HG03139 (cell line): ENCODE data around the gene RAB27A.
"Not testable (repeated sequence)": the region's sequence is repeated elsewhere in the genome, so short reads cannot be mapped to it uniquely, and the experiment has no call there.

ENCODE experiments used
- ATAC-seq: cut with Tn5 transposase; IDR thresholded peaks from one replicate; pipeline ENCODE4 v1.9.1; 2021; ENCODE audit not compliant: unreplicated experiment

RAB27A gene

DNA sequence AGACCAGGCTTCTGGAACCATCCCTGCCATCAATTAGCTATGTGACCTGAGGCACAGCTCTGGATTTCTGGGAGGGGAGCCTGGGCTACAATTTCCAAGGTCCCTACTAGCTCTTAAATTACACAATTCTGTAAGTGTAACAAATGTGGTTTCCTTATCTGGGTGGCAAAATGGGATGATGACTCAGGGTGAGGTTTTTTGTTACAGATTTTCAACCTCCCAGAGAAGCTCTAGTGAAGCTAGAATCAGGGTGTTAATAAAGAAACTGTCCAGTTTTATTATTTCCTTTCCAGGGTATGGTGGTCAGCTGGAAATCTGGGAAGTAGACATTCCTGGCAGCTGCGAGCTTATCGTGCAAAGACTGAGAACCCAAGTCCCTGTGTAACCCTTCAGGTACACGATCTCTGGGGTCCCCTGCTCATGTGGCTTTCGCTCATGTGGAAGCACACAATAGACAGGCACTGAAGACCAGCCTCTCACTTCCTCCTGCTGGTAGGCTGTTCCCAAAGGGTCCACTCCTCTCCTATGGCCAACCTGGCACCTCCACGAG is 7.3 kb downstream of the RAB27A start:
- ATAC-seq: no peak

DNA sequence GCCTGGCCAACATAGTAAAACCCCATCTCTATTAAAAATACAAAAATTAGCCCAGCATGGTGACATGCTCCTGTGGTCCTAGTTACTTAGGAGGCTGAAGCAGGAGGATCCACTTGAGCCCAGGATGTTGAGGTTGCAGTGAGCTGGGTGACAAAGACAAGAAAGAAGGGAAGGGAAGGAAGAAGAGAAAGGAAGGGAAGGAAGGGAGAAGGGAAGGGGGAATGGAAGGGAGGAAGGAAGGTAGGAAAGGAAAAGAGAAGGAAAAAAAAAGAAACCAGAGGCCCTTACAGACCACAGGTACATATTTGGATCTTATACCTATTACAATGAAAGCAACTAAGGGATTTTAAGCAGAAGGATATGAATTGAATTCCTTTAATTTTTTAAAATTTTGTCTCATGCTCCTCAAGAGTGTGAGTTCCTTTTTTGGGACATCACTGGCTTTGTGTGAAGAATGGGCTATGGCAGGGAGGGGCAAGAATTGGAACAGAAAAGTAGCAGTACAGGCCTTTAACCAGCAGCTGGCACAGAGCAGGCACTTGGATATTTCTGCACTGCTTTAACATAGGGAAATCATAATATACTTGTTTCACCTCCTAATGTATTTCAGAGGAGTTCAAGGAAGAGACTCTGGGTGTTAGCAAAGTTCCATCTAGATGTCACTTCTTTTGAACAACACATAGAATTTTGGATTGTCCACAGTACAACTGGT is 7.9 kb downstream of the RAB27A start:
- ATAC-seq: no peak

DNA sequence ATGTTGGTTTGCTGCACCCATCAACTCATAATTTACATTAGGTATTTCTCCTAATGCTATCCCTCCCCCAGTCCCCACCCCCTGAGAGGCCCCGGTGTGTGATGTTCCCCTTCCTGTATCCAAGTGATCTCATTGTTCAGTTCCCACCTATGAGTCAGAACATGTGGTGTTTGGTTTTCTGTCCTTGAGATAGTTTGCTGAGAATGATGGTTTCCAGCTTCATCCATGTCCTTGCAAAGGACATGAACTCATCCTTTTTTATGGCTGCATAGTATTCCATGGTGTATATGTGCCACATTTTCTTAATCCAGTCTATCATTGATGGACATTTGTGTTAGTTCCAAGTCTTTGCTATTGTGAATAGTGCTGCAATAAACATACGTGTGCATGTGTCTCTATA is 9.0 kb downstream of the RAB27A start:
- ATAC-seq: not testable (repeated sequence)

DNA sequence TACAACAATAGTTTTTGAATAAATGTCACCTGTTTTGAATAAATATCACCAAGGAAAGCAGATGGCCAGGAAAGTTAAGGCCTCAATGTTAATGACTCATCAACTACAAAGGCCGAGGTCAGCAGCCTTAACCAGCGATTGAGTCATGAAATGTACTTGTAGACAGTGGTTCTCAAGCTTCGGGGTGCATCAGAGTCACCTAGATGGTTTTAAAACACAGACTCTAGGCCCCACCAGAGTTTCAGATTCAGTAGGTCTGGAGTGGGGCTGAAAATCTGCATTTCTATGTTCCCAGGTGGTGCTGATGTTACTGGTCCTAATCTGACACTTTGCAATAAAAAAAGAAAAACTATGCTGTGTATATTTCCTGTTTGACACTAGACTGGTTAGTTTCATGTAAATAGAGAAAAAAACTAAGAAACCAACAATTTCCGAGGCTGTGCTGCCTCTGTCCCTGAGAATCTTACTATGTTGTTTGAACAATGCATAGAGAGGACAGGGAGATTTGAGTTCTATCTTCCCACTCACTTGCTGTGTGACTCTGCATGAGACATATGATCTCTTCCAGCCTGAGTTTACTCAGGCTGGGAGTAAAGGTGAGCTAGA is 9.8 kb downstream of the RAB27A start:
- ATAC-seq: peak; percentile 73

DNA sequence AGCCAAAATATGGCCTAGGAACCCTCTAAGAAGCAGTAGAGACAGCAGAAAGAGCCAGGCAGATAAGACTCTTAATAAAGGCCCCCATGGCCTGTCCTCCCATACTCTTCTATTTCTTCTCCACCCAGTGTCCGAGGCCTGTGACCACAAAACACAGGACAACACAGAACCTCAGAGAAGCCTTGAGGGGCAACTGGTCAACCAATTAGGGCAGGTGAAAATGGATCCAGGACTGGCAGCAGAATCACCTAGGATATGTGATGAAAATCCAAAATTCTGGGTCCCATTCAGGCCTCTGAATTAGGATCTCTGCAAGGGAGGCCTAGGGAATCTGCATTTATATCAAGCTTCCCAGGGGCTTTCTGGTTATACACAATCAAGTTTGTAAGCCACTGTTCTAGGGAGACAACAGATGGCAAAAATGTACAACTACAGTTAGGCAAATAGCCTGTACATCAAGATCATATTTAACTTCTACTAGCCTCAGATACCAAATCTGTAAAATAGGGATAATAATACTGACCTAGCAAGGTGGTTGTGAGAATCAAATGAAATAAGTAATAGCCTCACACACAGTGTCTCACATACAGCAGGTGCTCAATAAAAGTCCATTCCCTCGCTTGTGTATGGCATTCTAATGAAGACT is 10.4 kb downstream of the RAB27A start:
- ATAC-seq: no peak

DNA sequence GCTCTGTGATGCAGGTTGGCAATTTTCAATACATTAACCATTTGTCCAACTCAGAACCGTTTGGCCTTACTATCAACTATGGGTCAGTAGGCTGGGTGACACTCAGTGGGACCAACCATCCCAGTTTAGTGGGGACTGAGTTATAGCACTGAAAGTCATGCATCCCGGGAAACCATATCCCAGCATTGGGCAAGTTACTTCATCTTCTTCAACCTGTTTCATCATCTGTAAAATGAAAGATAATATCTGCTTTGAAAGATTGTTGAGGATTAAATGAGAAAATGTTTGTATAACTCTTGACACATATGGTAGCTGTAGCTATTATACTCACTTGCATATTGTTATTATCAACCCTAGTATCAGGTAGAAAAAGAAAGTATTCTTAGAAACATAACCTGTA is 11.9 kb downstream of the RAB27A start:
- no peak for ATAC-seq

DNA sequence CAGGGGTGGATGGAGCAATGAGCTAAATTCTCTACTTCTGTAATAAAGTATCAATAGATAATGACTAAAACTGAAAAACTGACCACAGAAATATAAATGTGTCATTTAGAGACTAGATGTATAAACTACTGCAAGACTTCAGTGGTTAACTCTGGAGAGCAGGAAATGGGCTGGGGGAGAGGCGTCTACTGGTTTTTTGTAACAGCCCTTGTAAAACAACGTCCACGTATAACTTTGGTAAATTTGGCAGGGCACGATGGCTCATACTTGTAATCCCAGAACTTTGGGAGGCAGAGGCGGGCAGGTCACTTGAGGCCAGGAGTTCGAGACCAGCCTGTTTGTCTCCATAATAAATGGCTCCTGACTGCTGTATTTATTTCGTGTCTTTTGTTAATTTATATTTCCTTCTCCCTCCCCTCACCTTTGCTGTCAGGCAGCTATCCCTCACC is 12.5 kb downstream of the RAB27A start:
- ATAC-seq: peak; percentile 46

DNA sequence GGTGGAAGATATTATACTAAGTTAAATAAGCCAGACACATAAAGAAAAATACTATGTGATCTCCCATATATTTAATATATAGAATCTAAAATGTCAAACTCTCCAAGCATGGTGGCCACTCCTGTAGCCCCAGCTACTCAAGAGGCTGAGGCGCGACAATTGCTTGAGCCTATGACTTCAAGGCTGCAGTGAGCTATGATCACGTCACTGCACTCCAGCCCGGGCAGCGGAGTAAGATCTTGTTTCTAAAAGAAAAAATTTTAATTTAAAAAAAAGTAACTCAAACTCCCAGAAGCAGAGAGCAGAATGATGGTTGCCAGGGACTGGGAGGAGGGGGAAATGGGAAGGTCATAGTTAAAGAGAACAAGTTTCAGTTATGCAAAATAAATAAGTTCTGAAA is 13.3 kb downstream of the RAB27A start:
- ATAC-seq: no peak

DNA sequence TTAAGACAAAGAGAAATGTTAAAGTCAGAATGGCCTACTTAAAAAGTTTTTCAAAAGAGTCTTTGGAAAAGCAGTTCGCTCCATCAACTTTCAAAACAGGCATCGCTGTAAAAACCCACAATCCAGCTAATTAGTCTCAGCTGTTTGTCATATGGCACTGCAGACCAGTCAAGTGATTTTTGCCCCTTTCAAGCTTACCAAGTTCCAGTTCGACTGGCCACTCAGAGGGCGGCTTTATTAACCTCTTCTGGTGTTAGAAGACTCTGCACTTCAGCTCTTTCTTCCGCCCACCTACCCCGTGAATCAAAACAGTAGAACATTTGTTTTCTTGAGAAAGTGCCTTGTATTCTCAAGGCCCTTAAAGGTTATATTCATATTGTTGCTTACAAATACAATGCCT is 19.3 kb downstream of the RAB27A start:
- ATAC-seq: no peak

DNA sequence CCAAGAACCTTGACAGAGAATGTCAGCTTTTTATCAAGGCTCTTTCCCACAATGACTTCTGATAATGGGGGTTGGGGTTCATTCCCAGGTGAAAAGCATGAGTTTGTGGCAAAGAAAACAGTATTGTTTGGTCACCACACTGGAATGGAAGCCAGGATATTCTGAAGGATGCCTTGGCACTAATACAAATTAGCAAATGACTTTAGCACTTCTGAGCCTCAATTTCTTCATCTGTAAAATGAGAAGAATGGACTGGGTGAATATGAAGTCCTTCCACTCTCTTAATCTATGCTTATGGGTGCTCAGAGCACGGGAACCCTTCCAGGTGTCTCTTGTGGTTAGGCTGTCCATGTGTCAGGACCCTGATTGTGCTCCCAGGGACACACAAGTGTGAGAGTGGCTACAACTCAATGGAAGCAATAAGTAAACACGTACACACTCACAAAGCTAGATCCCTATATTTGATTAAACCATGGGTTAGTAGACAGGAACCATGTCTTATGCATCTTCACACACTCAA is 21.4 kb downstream of the RAB27A start:
- ATAC-seq: no peak

DNA sequence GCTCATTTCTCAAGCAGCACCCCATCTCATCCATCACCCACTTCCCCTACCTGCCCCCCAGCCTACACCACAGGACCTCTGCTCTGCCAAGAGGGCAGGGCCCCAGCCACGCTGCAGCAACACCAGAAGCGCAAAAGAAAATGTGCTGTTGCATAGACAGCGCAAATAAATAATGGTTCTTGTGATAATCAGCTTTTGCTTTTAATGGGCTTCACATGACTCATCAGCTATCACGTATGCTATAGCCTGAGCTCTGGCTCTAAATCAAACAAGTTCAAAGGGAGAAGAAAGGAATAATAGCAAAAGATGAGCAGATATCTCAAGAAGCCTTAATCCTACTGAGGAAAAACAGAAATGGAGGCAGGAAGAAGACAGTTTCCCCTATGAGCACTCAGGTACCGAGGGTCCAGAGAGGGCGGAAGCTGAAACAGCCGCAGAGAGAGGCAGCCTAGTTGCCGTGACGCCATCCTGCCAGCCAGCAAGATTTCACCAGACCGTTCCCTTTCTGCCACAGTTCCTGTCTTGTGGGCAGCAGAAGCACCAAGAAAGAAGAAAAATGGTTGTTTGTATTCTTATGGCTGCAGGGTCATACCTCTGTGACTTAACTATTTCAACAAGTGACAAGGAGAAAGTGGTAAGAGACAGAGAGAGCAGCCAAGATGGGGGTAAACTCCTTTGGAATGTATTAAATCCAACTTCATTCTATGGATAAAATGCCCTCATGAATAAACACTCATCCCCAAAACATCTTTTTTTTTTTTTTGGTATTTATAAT is 22.0 kb downstream of the RAB27A start:
- ATAC-seq: peak; percentile 90

DNA sequence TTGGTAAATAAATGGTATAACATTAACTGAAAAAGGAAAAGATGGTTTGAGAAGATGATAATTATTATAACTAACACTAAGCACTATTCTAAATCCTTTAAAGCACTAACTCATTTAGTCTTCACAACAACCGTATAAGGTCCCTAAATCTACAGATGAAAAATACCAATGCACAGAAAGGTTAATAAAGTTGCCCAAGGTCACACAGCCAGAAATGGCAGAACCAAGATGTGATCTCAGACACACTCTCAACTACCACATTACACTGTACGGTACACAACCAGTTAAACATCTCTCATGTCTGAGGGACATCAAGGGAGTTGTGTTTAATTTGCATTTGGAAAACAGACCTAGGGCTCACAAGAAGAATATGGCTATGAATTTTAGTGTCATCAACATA is 23.1 kb downstream of the RAB27A start:
- ATAC-seq: no peak

DNA sequence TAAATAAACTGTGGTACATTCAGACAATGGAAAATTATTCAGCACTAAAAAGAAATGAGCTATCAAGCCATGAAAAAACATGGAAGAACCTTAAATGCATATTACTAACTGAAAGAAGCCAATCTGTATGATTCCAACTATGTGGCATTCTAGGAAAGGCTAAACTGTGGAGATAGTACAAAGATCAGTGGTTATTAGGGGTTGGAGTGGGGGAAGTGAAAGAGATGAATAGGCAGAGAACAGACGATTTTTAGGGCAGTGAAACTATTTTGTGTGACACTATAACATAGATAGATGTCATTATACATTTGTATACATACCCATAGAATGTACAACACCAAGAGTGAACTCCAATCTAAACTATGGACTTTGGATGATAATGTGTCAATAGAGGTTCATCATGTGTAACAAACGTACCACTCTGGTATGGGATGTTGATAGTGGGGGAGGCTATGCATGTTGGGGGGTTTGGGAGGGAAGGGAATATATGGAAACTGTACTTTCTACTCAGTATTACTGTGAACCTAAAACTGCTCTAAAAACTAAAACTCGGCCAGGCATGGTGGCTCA is 29.0 kb downstream of the RAB27A start:
- no peak for ATAC-seq

DNA sequence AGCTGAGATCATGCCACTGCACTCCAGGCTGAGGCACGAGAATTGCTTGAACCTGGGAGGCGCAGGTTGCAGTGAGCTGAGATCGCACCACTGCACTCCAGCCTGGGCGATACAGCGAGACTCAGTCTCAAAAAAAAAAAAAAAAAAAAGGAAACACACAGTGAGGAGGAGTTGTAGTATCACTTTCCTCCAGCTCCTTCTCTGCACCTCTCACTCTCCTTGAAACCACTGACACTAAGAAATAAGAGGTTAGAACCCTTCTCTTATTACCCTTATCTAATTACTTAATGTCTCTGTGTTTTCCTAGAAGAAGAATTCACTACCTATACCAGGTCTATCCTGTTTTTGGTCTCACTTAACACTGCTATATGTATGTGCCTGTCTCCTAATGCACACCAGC is 31.7 kb downstream of the RAB27A start:
- no peak for ATAC-seq

DNA sequence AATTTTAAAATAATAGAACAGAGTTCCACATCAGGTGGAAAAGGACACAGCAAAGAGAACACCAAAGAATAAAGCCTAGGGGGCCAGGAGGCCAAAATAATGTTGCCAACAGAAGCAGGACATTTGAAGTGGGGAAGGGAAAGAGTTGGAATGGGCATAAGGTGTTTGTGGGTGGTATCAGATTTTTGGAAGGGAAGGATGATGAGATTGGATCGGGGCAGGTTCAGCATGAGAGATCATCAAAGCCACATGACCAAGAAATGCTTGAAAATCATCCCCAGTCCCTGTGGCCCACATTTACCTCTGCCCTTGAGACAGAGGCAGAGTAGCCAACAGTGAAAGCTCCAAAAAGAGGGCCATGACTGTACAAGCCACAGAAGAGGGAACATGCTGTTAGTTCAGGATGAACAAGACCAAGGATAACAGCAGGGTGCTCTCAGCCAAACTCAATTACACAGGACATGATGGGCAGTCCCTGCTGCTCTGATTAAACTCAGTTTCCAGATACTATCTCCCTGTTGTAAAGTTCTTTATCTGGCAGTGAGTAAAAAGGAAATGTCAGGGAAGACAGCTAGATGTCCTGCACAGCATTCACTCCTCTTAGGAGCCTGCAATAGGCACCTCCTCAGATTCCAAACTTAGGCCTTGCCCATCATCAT is 32.5 kb downstream of the RAB27A start:
- ATAC-seq: no peak

DNA sequence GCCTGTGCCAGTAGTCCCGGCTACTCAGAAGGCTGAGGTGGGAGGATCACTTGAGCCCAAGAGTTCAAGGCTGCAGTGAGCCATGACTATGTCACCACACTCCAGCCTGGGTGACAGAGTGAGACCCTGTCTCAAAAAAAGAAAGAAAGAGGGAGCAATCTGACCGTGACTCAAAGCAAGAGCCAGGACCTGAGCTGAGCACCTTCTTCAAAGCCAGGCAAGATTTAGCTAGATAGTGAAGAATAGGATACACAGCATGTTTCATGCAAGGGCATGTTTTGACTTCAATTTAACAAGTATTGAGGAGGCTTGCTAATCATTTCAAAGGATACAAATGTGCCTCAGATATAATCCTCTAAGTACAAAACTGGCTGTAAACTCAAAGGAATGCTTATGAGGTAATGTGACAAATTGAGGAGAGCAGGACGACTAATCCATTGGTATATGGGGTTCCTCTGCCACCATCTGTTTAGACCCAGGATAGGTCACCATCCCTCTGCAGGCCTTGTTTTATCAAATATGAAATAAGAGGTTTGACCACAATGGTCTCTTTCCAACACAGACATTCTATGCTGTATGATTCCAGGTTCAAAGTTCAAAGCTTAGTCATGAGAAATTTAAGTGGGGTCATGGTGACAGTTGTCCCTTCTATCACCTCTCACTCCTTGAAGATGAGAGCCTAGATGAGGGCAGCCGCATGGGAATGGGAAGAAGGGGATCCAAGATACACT is 33.2 kb downstream of the RAB27A start:
- ATAC-seq: no peak

DNA sequence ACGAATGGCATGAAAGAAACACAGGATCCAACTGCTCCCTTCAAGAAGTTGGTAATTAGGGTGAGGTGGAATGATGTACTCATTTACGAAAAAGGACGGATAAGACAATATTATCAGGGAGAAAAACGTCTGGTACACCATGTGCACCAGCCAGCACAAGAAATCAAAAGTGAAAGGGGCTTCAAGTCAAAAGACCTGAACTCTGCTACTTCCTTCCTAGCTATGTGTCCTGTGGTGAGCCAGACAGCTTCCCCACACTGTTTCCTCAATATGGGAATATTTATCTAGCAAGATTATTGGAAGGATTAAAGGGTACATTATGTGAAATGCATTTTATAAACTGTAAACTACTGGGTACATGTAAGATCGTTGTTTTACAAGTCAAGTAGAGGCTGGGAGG is 33.9 kb downstream of the RAB27A start:
- no peak for ATAC-seq

DNA sequence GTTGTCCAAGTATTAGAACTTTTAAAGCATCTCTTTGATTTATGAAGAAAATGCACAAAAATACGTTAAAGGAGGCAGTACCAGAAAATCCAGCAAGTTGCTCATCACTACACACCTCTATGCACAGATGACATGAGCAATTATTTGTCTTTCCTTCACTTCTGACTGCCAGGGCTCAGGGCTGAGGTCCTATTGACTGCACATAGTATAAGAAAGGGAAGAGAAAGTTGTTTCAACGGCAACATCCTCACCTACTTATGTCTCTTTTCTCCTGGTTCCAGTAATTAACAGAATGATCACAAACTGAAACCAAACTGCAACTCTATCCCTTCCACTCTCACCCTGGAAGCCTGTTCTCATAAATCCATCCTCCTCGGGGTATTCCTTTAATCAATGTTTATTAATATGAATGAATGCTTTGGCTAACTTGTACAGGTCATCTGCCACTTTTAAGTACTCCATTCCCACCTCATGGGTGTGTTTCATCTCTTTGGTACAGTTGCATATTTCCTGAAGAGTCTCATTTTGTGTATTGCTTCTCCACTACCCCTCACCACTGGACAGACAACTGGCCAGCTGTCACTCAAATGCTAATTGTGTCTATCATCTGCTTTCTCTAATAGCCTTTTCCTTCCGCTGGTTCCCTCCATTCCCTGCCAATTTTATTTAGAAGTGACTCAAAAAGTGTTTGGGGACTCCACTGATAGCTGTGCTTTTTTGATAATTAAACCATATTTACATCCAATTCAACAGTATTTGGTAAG is 34.5 kb downstream of the RAB27A start:
- ATAC-seq: no peak

DNA sequence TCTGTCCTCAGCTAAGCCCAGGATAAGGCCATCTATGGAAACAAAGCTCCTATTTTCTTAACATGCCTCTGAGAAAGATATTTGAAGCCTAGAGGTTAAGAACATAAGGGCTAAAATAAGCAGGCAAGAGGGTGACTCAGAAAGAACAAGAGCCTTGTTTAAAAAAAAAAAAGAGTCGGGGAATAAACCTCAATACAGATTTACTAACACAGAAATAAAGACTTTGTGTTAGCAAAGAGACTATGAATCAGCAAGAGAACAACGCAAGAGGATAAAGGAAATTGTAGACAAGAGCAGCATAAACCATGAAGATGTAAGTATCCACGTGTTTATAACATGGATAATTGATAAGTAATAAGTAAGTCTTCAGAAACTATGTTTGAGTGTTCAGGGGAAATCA is 36.0 kb downstream of the RAB27A start:
- no peak for ATAC-seq
